CD4-positive, alpha-beta T cell treated with Interleukin-15 for 1 hour (primary cell): ENCODE measurements around the gene DNM3.
A peak's percentile ranks its signal among the peaks of the same experiment; 100 is the strongest.
"Not testable (repeated sequence)": the region's sequence is repeated elsewhere in the genome, so short reads cannot be mapped to it uniquely, and the experiment has no call there.

Experiments
- DNase-seq: peaks from one replicate; pipeline ENCODE4 v3.0.0-alpha.2; 2020

Gene DNM3

DNA sequence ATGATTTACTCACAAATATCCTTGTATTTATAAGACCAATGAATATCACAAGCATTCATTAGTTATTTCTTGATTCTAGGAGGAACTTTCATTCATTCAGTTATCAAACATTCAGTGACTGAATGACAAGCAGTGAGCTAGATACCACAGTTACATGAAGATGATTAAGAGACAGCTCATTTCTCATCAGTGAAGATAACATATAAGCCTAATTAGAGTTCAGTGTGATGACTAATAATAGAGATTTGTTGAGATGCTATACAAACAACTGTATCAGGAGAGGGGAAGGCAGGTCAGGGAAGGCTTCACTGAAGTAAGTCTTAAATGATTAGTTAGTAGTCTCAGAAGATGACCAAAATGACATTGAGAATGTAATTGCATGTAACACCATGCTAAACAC lies 564.6 kb downstream of the DNM3 start:
- no peak for DNase-seq

DNA sequence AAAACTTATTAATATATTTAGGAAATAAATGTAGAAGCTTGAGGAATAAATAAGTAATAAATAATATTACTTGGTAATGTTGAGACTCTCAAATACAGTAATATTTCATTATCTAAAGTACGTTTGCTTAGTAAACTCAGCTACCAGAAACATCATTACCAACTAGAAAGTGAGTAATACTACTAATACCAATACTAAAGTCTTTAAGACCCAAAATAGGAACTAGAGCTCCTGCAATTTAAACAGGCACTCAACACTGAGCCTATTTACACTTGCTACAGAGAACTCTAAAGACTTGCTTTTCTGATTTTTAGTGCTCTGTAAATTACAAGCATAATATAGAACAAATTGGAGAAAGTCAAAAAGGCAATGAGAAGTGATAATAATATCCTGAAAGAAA lies 565.7 kb downstream of the DNM3 start:
- DNase-seq = no peak

DNA sequence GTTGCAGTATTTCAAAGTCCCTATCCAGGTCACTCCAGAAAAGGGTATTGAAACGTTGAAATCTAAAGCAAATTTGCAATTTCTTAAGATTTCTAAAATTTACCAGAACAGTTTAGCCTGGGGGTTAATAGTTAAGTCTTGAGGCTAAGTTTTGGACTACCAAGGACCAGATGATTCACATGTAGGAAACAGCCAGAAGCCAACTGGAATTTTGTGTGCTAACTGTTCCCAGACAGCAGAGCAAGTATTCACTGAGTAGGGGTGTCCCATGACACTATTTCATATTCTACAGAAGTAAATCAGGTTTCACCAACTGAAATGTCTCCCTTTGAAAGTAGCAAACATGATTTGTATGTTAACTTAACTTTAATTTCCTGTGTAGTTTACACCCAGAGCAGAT lies 567.7 kb downstream of the DNM3 start:
- DNase-seq = no peak

- DNase-seq = no peak
These were observed 568.7 kb downstream of the DNM3 start for GRCh38 chr1:172410027-172410426.

- no peak for DNase-seq
These were observed 570.6 kb downstream of the DNM3 start for GRCh38 chr1:172411791-172412338.

GRCh38 chr1:172414331-172414730 lies 573.0 kb downstream of the DNM3 start:
- no peak for DNase-seq

- DNase-seq = no peak
These were observed 575.3 kb downstream of the DNM3 start for GRCh38 chr1:172416496-172417035.

DNA sequence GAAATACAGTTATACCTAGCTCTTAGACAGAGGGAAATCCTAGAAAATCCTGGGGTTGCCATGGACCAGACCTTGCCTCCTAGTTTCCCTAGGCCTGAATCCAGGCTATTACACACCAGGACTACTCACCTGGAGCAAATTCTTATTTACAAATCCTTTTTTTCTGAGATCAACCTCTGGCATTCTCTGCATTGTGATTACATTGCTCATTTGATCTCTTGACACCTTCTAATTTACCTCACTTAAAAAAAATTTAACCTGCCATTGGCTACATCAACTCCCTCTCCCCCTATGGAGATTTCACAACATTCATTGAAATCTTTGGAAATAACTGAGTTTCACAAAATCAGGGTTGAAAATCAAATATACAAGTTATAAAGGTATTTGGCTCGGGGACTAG lies 576.3 kb downstream of the DNM3 start:
- no peak for DNase-seq

GRCh38 chr1:172420385-172420784 lies 579.1 kb downstream of the DNM3 start, which contains the start of gene C1orf105:
TSS of gene C1orf105 (plus strand) at chr1:172420685. CDS start at chr1:172420886, 201 bp downstream.
- DNase-seq = no peak

GRCh38 chr1:172421974-172422604 lies 580.8 kb downstream of the DNM3 start:
- DNase-seq = no peak

- no peak for DNase-seq
These were observed 582.0 kb downstream of the DNM3 start for GRCh38 chr1:172423336-172423735.

- no peak for DNase-seq
These were observed 584.0 kb downstream of the DNM3 start for GRCh38 chr1:172425339-172425738.

- DNase-seq = no peak
These were observed 585.9 kb downstream of the DNM3 start for GRCh38 chr1:172427191-172427590.

DNA sequence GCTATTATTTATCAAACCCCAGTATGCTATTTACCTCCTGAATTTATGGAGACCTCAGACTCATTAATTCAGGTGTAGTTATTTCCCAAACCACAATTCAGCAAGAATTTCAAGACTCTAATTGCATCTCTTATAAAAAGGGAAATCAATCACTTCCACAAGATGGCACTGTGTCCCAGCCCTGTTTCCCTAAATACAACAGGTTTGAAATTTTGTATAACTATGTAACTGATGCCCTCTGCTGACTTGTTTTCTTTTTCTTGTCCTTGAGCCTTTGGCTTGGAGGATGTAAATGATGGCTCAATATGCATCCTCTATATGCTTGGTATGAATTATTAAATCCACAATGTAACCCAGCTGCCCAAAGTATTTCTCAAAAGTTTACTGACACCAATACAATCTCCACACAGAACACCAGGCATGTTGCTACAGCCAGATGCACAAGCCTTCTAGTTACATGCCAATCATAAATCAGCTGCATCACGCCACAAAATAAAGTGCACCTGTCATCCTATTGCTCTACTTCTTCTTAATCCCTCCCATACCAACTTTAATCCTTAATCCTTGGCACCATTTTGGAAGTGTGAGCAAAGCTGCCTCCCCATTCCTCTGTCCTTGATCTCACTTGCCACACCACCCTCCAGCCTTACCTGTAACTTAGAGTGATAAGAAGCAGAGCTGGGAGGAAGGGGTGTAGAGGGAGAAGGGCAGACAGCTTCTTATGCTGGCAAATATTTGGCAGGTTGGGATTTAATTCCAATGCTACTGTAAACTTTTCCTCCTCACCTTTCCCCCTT lies 588.2 kb downstream of the DNM3 start:
- no peak for DNase-seq

- no peak for DNase-seq
These were observed 588.8 kb downstream of the DNM3 start for GRCh38 chr1:172430128-172430454.

- DNase-seq = no peak
These were observed 589.9 kb downstream of the DNM3 start for GRCh38 chr1:172431204-172431603.

- peak; percentile 24 for DNase-seq
These were observed 590.5 kb downstream of the DNM3 start for GRCh38 chr1:172431721-172432192.

DNA sequence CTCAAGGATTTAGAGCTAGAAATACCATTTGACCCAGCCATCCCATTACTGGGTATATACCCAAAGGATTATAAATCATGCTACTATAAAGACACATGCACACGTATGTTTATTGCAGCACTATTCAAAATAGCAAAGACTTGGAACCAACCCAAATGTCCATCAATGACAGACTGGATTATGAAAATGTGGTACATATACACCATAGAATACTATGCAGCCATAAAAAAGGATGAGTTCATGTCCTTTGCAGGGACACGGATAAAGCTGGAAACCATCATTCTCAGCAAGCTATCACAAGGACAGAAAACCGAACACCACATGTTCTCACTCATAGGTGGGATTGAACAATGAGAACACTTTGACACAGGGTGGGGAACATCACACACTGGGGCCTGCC lies 595.9 kb downstream of the DNM3 start:
- DNase-seq = not testable (repeated sequence)

GRCh38 chr1:172442404-172442803 lies 601.1 kb downstream of the DNM3 start:
- DNase-seq = no peak

GRCh38 chr1:172442843-172443565 lies 601.7 kb downstream of the DNM3 start:
- no peak for DNase-seq

DNA sequence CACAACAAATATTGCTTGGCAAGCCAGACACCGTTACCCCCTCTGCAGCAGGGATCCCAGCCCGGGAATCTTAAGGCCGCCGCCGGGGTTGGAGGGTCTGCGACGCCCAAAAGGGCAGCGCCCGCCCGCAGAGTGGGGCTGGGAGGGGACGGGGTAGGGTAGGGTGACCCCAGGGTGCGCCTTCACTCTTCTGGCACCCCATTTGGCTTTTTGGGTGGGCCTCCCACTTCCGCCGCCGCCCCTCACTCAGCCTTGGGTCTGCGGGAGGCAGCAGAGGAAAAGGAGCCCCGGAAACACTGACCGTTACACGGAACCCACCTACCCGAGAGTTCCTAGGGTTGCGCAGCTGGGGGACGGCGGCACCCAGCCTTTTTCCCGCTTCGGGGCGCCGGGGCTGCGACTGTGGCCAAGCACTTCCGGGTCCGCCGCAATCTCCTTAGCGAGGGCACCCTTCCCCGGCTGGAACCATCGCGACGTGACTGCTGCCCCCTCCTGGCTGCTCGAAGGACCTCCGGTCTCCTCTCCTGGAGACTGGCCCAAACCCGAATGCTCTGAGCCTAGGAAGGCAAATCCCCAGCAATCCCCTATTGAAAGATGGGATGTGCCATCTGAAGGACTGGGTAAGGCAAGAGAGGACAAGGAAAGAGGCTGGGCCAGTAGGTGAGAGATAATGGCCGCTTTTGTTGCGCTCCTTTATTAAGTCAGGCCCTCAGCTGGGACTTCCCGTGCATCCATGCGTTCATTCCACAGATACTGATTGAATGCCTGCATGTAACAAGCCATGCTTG lies 602.6 kb downstream of the DNM3 start, which contains the start of gene PIGC:
Gene PIGC (minus strand): TSS at position 404 of the 788 bp plus-strand sequence. CDS start 1,447 bp downstream, outside the sequence.
- peak; percentile 89 for DNase-seq

- DNase-seq = no peak
These were observed 605.2 kb downstream of the DNM3 start for GRCh38 chr1:172446547-172446946.
